ENCODE results near the gene ROBO1.

DNA sequence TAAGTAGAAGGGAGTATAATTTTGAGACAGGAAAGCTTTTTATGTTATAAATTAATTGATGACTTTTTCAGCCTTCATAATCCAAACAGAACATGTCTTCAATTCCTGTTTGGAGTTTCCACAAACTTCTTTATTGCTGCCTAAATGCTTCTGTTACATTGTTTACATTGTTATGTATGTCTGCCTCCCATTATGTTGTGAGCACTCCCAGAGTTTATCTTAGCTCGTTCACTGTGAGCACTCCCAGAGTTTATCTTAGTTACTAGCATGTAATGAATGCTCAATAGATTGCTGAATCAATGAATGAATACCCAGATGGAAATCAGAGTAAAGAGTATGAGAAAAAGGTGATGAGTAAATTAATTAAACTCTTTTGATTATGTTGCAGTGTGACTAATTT is 1178.0 kb downstream of the ROBO1 start:
- TF ChIP-seq, protein P1, sequence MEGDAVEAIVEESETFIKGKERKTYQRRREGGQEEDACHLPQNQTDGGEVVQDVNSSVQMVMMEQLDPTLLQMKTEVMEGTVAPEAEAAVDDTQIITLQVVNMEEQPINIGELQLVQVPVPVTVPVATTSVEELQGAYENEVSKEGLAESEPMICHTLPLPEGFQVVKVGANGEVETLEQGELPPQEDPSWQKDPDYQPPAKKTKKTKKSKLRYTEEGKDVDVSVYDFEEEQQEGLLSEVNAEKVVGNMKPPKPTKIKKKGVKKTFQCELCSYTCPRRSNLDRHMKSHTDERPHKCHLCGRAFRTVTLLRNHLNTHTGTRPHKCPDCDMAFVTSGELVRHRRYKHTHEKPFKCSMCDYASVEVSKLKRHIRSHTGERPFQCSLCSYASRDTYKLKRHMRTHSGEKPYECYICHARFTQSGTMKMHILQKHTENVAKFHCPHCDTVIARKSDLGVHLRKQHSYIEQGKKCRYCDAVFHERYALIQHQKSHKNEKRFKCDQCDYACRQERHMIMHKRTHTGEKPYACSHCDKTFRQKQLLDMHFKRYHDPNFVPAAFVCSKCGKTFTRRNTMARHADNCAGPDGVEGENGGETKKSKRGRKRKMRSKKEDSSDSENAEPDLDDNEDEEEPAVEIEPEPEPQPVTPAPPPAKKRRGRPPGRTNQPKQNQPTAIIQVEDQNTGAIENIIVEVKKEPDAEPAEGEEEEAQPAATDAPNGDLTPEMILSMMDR (IDR thresholded peaks at IDR 0.05) = no peak
- TF ChIP-seq ZFX (IDR thresholded peaks at IDR 0.05; ENCODE audit: borderline replicate concordance) = no peak
